HUES64 (cell line): ENCODE measurements around the gene KISS1.
A peak's percentile ranks its signal among the peaks of the same experiment; 100 is the strongest.

Experiments
- H3K27ac ChIP-seq: 2 replicates; pipeline ENCODE4 v1.7.0; 2013; ENCODE audit warnings: low read depth, low read length, inconsistent platforms
- H3K27me3 ChIP-seq: 2 replicates; pipeline ENCODE4 v1.6.1; 2013; ENCODE audit warnings: mild to moderate bottlenecking, low read length; ENCODE audit not compliant: insufficient read depth
- H3K36me3 ChIP-seq: 2 replicates; pipeline ENCODE4 v1.6.1; 2013; ENCODE audit warnings: mild to moderate bottlenecking, low read length; ENCODE audit not compliant: insufficient read depth
- H3K4me1 ChIP-seq: 2 replicates; pipeline ENCODE4 v1.6.1; 2013; ENCODE audit warnings: mild to moderate bottlenecking, low read length, moderate library complexity; ENCODE audit not compliant: insufficient read depth
- H3K4me3 ChIP-seq: 2 replicates; pipeline ENCODE4 v1.5.1; 2013; ENCODE audit warnings: mild to moderate bottlenecking, low read length, moderate library complexity
- H3K9ac ChIP-seq: 2 replicates; pipeline ENCODE4 v1.6.1; 2013; ENCODE audit warnings: mild to moderate bottlenecking, low read depth, low read length
- H3K9me3 ChIP-seq: 2 replicates; pipeline ENCODE4 v1.6.1; 2013; ENCODE audit warnings: low read depth, low read length; ENCODE audit not compliant: insufficient read depth
- WGBS: fragments of 150-250, 120-280 bp; methylation state at CpG from one replicate; pipeline ENCODE4 v1.1.7; 2013; ENCODE audit warnings: missing lambda C conversion rate; 5-methylcytosine and 5-hydroxymethylcytosine counted together

Gene KISS1

GRCh38 chr1:204191456-204191855 is 4.8 kb downstream of the KISS1 start:
- no peak overlapping the region for H3K9ac ChIP-seq
- 92% methylated on average over 7 of the region's 7 CpGs for WGBS
- H3K36me3 ChIP-seq = no peaks in the 10 kb centered on the region
- no peaks in the 10 kb centered on the region for H3K9me3 ChIP-seq
- H3K4me3 ChIP-seq = no peak overlapping the region
- H3K27me3 ChIP-seq = peaks cover 56% of the 10 kb centered on the region
- no peaks in the 10 kb centered on the region; the same call in 1 of the 2 replicates for H3K4me1 ChIP-seq
- H3K27ac ChIP-seq = no peak overlapping the region

GRCh38 chr1:204190212-204191211 is 5.8 kb downstream of the KISS1 start:
- Histone ChIP-seq H3K27ac (no peak overlapping the region), H3K36me3 (no peaks in the 10 kb centered on the region), H3K9ac (no peak overlapping the region), H3K27me3 (peaks cover 56% of the 10 kb centered on the region), H3K4me1 (no peaks in the 10 kb centered on the region; the same call in 1 of the 2 replicates), H3K4me3 (peak overlapping the region; percentile 40), H3K9me3 (no peaks in the 10 kb centered on the region)
- WGBS = 17% methylated on average over 43 of the region's 44 CpGs

GRCh38 chr1:204188959-204189639 is 7.2 kb downstream of the KISS1 start:
- WGBS = 84% methylated on average over 11 of the region's 11 CpGs
- peaks cover 56% of the 10 kb centered on the region for H3K27me3 ChIP-seq
- H3K9ac ChIP-seq = no peak overlapping the region
- H3K4me1 ChIP-seq = no peaks in the 10 kb centered on the region; the same call in 1 of the 2 replicates
- H3K36me3 ChIP-seq = no peaks in the 10 kb centered on the region
- H3K27ac ChIP-seq = no peak overlapping the region
- H3K4me3 ChIP-seq = no peak overlapping the region
- H3K9me3 ChIP-seq = no peaks in the 10 kb centered on the region

GRCh38 chr1:204186597-204186996 is 9.7 kb downstream of the KISS1 start:
- no peaks in the 10 kb centered on the region; the same call in 1 of the 2 replicates for H3K4me1 ChIP-seq
- peaks cover 47% of the 10 kb centered on the region for H3K27me3 ChIP-seq
- H3K9ac ChIP-seq = no peak overlapping the region
- H3K9me3 ChIP-seq = no peaks in the 10 kb centered on the region
- H3K4me3 ChIP-seq = no peak overlapping the region
- no peaks in the 10 kb centered on the region for H3K36me3 ChIP-seq
- no peak overlapping the region for H3K27ac ChIP-seq
- 92% methylated on average over 10 of the region's 10 CpGs for WGBS

GRCh38 chr1:204181116-204181515 is 15.2 kb downstream of the KISS1 start:
- Histone ChIP-seq H3K9ac (no peak overlapping the region), H3K4me3 (no peak overlapping the region), H3K4me1 (no peaks in the 10 kb centered on the region), H3K27me3 (no peaks in the 10 kb centered on the region; the same call in 1 of the 2 replicates), H3K9me3 (0 out of 2 replicates have a peak, but pooled peaks cover 5% of the 10 kb centered on the region), H3K36me3 (no peaks in the 10 kb centered on the region), H3K27ac (no peak overlapping the region)
- 73% methylated on average over 1 of the region's 1 CpG for WGBS

- 75% methylated on average over 6 of the region's 6 CpGs for WGBS
- Histone ChIP-seq H3K27me3 (no peaks in the 10 kb centered on the region), H3K9ac (no peak overlapping the region), H3K27ac (no peak overlapping the region), H3K4me3 (no peak overlapping the region), H3K36me3 (no peaks in the 10 kb centered on the region), H3K9me3 (0 out of 2 replicates have a peak, but pooled peaks cover 5% of the 10 kb centered on the region), H3K4me1 (no peaks in the 10 kb centered on the region)
Observed at GRCh38 chr1:204180133-204180532, 16.2 kb downstream of the KISS1 start.

GRCh38 chr1:204178487-204179281 is 17.6 kb downstream of the KISS1 start:
- H3K27ac ChIP-seq = no peak overlapping the region
- H3K9ac ChIP-seq = no peak overlapping the region
- H3K27me3 ChIP-seq = peaks cover 3% of the 10 kb centered on the region; the same call in 1 of the 2 replicates
- no peak overlapping the region for H3K4me3 ChIP-seq
- no peaks in the 10 kb centered on the region for H3K36me3 ChIP-seq
- 89% methylated on average over 7 of the region's 7 CpGs for WGBS
- no peaks in the 10 kb centered on the region for H3K4me1 ChIP-seq
- 0 out of 2 replicates have a peak, but pooled peaks cover 5% of the 10 kb centered on the region for H3K9me3 ChIP-seq

GRCh38 chr1:204177133-204177532 is 19.2 kb downstream of the KISS1 start:
- no peak overlapping the region for H3K4me3 ChIP-seq
- 0 out of 2 replicates have a peak, but pooled peaks cover 5% of the 10 kb centered on the region for H3K9me3 ChIP-seq
- H3K36me3 ChIP-seq = no peaks in the 10 kb centered on the region
- no peaks in the 10 kb centered on the region for H3K4me1 ChIP-seq
- WGBS = 78% methylated on average over 4 of the region's 4 CpGs
- peaks cover 3% of the 10 kb centered on the region; the same call in 1 of the 2 replicates for H3K27me3 ChIP-seq
- no peak overlapping the region for H3K27ac ChIP-seq
- no peak overlapping the region for H3K9ac ChIP-seq

- H3K27ac ChIP-seq = no peak overlapping the region
- 0 out of 2 replicates have a peak, but pooled peaks cover 9% of the 10 kb centered on the region for H3K9me3 ChIP-seq
- H3K4me1 ChIP-seq = no peaks in the 10 kb centered on the region
- no peak overlapping the region for H3K9ac ChIP-seq
- peaks cover 3% of the 10 kb centered on the region; the same call in 1 of the 2 replicates for H3K27me3 ChIP-seq
- WGBS = 88% methylated on average over 2 of the region's 5 CpGs
- H3K36me3 ChIP-seq = no peaks in the 10 kb centered on the region
- H3K4me3 ChIP-seq = no peak overlapping the region
Observed at GRCh38 chr1:204176049-204176448, 20.2 kb downstream of the KISS1 start.

- no peak overlapping the region for H3K9ac ChIP-seq
- no peak overlapping the region for H3K4me3 ChIP-seq
- no peaks in the 10 kb centered on the region for H3K4me1 ChIP-seq
- H3K36me3 ChIP-seq = no peaks in the 10 kb centered on the region
- H3K9me3 ChIP-seq = peaks cover 19% of the 10 kb centered on the region
- no peak overlapping the region for H3K27ac ChIP-seq
- WGBS = 90% methylated on average over 3 of the region's 3 CpGs
- peaks cover 3% of the 10 kb centered on the region; the same call in 1 of the 2 replicates for H3K27me3 ChIP-seq
Observed at GRCh38 chr1:204174958-204175357, 21.3 kb downstream of the KISS1 start.
